Kidney epithelial cell (primary cell): ENCODE data around the gene PHF2. TPM values are rescaled to one million over a fixed set of nuclear protein-coding genes. Genes with fewer than 3 reads are reported as not detected.
"Not testable (repeated sequence)": the region's sequence is repeated elsewhere in the genome, so short reads cannot be mapped to it uniquely, and the experiment has no call there.

ENCODE experiments used
- DNase-seq: peaks from one replicate; pipeline ENCODE4 v3.0.0-alpha.2; 2010; ENCODE audit warnings: low read depth
- H3K27me3 ChIP-seq: 2 replicates; pipeline ENCODE4 v1.6.0; 2011; ENCODE audit warnings: low read length; ENCODE audit not compliant: control insufficient read depth, insufficient read depth
- H3K36me3 ChIP-seq: 2 replicates; pipeline ENCODE4 v1.5.1; 2011; ENCODE audit warnings: low read length; ENCODE audit not compliant: control insufficient read depth, insufficient read depth
- H3K4me3 ChIP-seq: 2 replicates; pipeline ENCODE4 v1.5.1; 2011; ENCODE audit warnings: low read depth, mild to moderate bottlenecking, control low read depth, low read length
- CTCF ChIP-seq: IDR thresholded peaks from 2 replicates; pipeline ENCODE4 v1.5.1; 2011; ENCODE audit warnings: mild to moderate bottlenecking, moderate library complexity, low read length, control low read depth, inconsistent platforms; ENCODE audit not compliant: insufficient read depth, poor library complexity, severe bottlenecking
- total RNA-seq: library from RNA; depleted of rRNA; stranded (reverse); fragments of >200 nt; gene quantifications from 2 replicates; pipeline ENCODE4 v1.2.3, GENCODE V29; 2015

The PHF2 gene
- total RNA-seq, 1 donor from 2014 or later: 20.4 TPM

GRCh38 chr9:93665128-93665636 lies 88.8 kb downstream of the PHF2 start:
- no peak for TF ChIP-seq CTCF
- no peak for DNase-seq
- no peaks in the 10 kb centered on the region for H3K36me3 ChIP-seq
- no peaks in the 10 kb centered on the region for H3K27me3 ChIP-seq
- no peak overlapping the region for H3K4me3 ChIP-seq

GRCh38 chr9:93665637-93666438 lies 89.5 kb downstream of the PHF2 start:
- H3K27me3 ChIP-seq: no peaks in the 10 kb centered on the region
- TF ChIP-seq CTCF: no peak
- no peak overlapping the region for H3K4me3 ChIP-seq
- no peak for DNase-seq
- no peaks in the 10 kb centered on the region for H3K36me3 ChIP-seq

- H3K4me3 ChIP-seq, H3K27me3 ChIP-seq, H3K36me3 ChIP-seq, DNase-seq: not testable (repeated sequence)
These were observed 90.0 kb downstream of the PHF2 start for GRCh38 chr9:93666439-93666784.

- Histone ChIP-seq H3K27me3 (no peaks in the 10 kb centered on the region), H3K36me3 (no peaks in the 10 kb centered on the region), H3K4me3 (no peak overlapping the region)
- TF ChIP-seq CTCF: no peak
- DNase-seq: no peak
These were observed 90.6 kb downstream of the PHF2 start for GRCh38 chr9:93667006-93667405.

- no peaks in the 10 kb centered on the region for H3K36me3 ChIP-seq
- TF ChIP-seq CTCF: no peak
- no peaks in the 10 kb centered on the region for H3K27me3 ChIP-seq
- DNase-seq: no peak
- no peak overlapping the region for H3K4me3 ChIP-seq
These were observed 91.2 kb downstream of the PHF2 start for GRCh38 chr9:93667627-93668026.

GRCh38 chr9:93668261-93668871 lies 92.0 kb downstream of the PHF2 start:
- Histone ChIP-seq H3K4me3 (no peak overlapping the region), H3K36me3 (no peaks in the 10 kb centered on the region), H3K27me3 (no peaks in the 10 kb centered on the region)
- no peak for DNase-seq
- no peak for TF ChIP-seq CTCF
